Type B pancreatic cell (in vitro differentiated cells): Measurements from ENCODE around the gene HDAC10. TPM values are rescaled to one million over a fixed set of nuclear protein-coding genes. Genes with fewer than 3 reads are reported as not detected.
A peak's percentile ranks its signal among the peaks of the same experiment; 100 is the strongest.

Experiments used
- DNase-seq: peaks from one replicate; pipeline ENCODE4 v3.0.0; 2021; ENCODE audit warnings: mixed read lengths; ENCODE audit not compliant: unreplicated experiment; ENCODE audit errors: extremely low spot score
- H3K27ac Mint-ChIP-seq: 2 replicates; pipeline ENCODE4 v1.8.0; 2021; ENCODE audit warnings: mild to moderate bottlenecking, mixed read lengths
- H3K27me3 Mint-ChIP-seq: 2 replicates; pipeline ENCODE4 v1.8.0; 2021; ENCODE audit warnings: mixed read lengths
- H3K36me3 Mint-ChIP-seq: 2 replicates; pipeline ENCODE4 v1.8.0; 2021; ENCODE audit warnings: mixed read lengths
- H3K4me1 Mint-ChIP-seq: one replicate; pipeline ENCODE4 v1.8.0; 2021; ENCODE audit warnings: mixed read lengths; ENCODE audit not compliant: unreplicated experiment
- H3K4me3 Mint-ChIP-seq: 2 replicates; pipeline ENCODE4 v1.8.0; 2021; ENCODE audit warnings: mild to moderate bottlenecking, mixed read lengths
- H3K9me3 Mint-ChIP-seq: 2 replicates; pipeline ENCODE4 v1.8.0; 2021; ENCODE audit warnings: mixed read lengths
- total RNA-seq: library from RNA; stranded (reverse); gene quantifications from 2 replicates; pipeline ENCODE4 v1.2.1, GENCODE V29; 2021; ENCODE audit warnings: low replicate concordance
- TF ChIP-seq, protein P1 (sequence below): fragments of 200-600 bp; sonication (generic); conservative IDR thresholded peaks from 2 replicates; pipeline ENCODE4 v1.5.0; 2021; ENCODE audit warnings: antibody characterized with exemption, mild to moderate bottlenecking

HDAC10 gene
- total RNA-seq, 1 donor from 2014 or later, result 37.1 TPM

DNA sequence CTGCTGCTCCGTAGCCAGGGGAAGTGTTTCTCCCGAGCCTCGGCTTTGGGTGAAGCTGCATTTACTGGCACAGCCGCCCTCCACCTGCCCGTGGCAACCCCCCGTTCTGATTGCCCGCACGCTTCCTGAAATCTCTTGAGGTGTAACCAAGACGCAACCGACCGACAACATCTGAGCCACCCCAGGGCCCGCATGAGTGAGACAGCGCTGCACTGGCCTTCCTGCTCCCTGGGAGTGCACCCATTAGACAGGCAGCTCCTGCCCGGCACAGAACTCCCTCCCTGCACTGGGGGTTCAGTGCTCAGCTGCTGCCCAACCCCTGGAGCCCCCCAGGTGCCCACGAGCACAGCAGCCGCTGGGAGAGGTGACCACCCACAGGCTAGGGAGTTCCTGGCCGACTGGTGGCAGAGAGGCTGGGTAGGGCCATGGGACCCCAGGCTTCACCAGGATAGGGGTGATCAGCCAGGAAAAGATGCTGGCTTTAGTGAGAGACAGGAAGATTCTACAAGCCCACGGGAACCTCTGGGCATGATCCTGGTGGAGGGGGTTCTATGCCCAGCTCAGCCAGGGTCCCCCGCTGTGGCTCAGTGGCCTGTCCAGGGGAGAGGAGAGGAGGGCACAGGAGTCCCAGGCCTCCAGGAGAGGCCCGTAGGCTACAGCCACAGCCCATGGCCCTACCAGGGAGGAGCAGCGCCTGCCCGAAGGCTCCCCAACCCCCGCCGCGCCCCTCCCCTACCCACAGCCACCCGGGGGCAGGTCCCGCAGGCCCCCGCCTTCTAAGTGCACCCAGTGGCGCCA lies 41.8 kb upstream of the HDAC10 start:
- Mint-ChIP-seq H3K4me1 (peaks cover 15% of the 10 kb centered on the region), H3K27ac (peak overlapping the region; percentile 83), H3K4me3 (peak overlapping the region; percentile 52), H3K36me3 (no peaks in the 10 kb centered on the region), H3K27me3 (no peaks in the 10 kb centered on the region), H3K9me3 (no peaks in the 10 kb centered on the region)
- TF ChIP-seq, protein P1, sequence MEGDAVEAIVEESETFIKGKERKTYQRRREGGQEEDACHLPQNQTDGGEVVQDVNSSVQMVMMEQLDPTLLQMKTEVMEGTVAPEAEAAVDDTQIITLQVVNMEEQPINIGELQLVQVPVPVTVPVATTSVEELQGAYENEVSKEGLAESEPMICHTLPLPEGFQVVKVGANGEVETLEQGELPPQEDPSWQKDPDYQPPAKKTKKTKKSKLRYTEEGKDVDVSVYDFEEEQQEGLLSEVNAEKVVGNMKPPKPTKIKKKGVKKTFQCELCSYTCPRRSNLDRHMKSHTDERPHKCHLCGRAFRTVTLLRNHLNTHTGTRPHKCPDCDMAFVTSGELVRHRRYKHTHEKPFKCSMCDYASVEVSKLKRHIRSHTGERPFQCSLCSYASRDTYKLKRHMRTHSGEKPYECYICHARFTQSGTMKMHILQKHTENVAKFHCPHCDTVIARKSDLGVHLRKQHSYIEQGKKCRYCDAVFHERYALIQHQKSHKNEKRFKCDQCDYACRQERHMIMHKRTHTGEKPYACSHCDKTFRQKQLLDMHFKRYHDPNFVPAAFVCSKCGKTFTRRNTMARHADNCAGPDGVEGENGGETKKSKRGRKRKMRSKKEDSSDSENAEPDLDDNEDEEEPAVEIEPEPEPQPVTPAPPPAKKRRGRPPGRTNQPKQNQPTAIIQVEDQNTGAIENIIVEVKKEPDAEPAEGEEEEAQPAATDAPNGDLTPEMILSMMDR, result no peak
- no peak for DNase-seq

DNA sequence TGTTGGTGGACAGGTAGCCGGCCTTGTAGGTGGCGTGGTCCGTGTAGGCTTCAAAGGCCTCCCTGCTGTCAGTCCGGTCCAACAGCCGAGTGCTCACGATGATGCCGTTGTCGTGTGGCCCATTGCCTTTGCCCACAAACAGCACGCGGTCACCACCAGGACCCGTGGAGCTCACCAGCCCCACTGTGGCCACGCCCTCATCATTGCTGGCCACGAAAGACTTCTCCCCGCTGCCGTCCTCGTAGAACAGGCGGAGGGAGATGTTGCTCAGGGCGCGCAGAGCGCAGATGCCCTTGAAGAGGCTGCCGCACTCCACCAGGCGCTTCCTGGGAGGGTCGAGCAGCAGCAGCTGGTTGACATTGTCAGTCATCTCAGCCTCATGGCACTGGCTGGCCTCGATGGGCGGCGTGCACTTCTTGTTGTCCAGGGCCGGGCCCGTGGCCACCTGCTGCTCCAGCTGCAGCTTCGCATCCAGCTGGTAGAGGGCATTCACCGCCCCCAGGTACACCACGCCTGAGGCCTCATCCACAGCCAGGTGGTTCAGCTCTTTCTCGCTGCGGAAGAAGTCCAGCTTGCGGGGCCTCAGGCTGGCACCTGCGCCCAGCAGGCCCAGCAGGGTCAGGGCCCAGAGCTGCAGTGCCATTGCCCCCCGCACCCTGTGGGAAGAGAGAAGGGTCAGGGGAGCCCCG lies 39.0 kb upstream of the HDAC10 start:
- Mint-ChIP-seq H3K36me3 (no peaks in the 10 kb centered on the region), H3K27me3 (no peaks in the 10 kb centered on the region), H3K4me1 (peaks cover 4% of the 10 kb centered on the region), H3K27ac (peak overlapping the region; percentile 39), H3K4me3 (no peak overlapping the region), H3K9me3 (no peaks in the 10 kb centered on the region)
- DNase-seq, result no peak
- TF ChIP-seq, protein P1, result no peak

DNA sequence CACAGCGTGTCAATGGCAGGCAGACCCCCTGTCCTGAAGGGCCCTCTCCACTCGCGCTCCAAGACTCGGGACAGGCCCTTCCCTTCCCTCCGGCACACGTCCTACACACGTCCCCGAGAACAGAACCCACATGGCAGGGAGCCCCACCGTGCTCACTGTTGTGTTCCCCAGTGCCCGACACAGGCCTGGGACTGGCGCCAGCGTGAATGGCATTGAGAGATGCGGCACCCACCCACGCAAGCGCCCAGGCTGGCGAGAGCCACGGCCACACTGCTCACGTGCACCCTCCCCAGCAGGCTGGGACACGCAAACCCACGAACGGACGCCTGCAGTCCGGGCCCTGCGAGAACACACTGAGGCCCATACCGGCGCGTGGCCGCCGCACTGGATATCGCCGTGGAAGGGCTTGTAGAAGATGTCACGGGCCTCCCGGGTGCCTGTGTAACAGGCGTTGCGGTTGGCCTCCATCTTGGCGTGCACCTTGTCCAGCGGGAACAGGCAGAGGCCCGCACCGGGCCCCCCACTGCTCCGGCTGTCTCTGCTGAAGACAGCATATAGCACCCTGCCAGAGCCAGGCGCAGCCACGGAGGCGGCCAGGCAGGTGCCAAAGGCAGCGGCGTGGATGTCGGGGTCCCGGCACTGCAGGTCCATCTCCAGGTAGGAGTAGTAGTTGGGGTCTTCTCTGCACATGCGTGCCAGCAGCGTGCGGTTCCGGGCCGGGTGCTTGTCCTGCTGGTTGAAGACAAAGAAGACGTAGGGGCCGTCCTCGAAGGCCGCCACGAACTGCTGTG lies 38.3 kb upstream of the HDAC10 start:
- TF ChIP-seq, protein P1, result no peak
- DNase-seq, result no peak
- H3K9me3 Mint-ChIP-seq, result no peaks in the 10 kb centered on the region
- no peak overlapping the region for H3K4me3 Mint-ChIP-seq
- H3K36me3 Mint-ChIP-seq, result no peaks in the 10 kb centered on the region
- no peaks in the 10 kb centered on the region for H3K27me3 Mint-ChIP-seq
- peaks cover 4% of the 10 kb centered on the region for H3K4me1 Mint-ChIP-seq
- no peak overlapping the region for H3K27ac Mint-ChIP-seq

DNA sequence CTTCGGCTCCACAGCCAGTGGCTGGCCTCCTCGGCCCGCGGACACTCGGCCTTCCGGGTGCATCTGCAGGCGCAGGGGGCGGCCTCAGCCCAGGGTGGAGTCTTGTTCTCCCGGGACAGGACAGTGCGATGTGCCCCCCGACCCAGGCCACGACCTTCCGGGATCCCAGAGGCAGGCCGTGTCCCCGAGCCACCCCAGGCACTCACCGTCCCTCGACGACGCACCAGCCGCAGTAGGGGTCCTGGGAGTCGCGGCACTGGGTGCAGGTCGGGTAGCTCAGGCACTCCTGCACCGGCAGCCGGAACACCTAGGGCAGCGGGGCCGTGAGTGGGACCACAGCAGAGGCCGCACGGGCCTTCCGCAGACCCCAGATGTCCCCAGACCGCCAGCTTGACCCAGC lies 36.7 kb upstream of the HDAC10 start:
- Mint-ChIP-seq H3K36me3 (no peaks in the 10 kb centered on the region), H3K4me3 (no peak overlapping the region), H3K4me1 (peaks cover 3% of the 10 kb centered on the region), H3K27ac (no peak overlapping the region), H3K27me3 (no peaks in the 10 kb centered on the region), H3K9me3 (no peaks in the 10 kb centered on the region)
- DNase-seq, result no peak
- TF ChIP-seq, protein P1, result no peak

DNA sequence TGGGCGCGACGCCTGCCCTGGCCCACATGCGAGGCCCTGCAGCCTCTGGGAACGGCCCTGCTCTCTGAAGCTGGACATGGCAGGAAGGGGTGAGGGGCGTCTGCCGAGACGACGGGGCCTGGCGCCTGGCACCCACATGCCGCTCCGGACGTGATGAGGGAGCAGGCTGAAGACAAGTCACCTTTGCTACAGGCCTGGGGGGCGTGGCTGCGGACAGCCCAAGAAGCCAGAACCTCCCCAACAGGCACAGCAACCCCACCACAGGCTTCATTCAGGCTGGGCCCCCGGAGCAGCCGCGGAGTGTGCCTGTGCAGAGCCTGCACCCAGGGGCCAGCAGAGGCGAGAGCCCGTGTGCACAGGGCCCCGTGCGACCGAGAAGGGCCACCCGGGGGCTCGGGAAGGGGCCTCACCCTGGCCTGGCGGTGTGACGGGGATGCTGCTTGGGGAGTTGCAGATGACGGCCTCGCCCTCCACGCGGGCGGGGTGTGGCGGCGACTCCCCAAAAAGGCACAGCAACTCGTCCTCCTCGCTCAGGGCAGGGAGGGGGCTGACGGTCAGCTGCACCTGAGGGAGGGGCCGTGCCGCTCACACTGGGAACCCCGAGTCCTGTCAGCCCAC lies 35.7 kb upstream of the HDAC10 start:
- H3K36me3 Mint-ChIP-seq, result no peaks in the 10 kb centered on the region
- no peak overlapping the region for H3K4me3 Mint-ChIP-seq
- H3K9me3 Mint-ChIP-seq, result no peaks in the 10 kb centered on the region
- no peak for DNase-seq
- H3K27me3 Mint-ChIP-seq, result no peaks in the 10 kb centered on the region
- no peaks in the 10 kb centered on the region for H3K4me1 Mint-ChIP-seq
- TF ChIP-seq, protein P1, result no peak
- no peak overlapping the region for H3K27ac Mint-ChIP-seq
